DMS53 treated with DMSO at 0.1 percent for 48 hours (cell line): ENCODE measurements around the gene OR1J4.
A peak's percentile ranks its signal among the peaks of the same experiment; 100 is the strongest.
"Not testable (repeated sequence)": the region's sequence is repeated elsewhere in the genome, so short reads cannot be mapped to it uniquely, and the experiment has no call there.

ENCODE experiments used
- DNase-seq: peaks from one replicate; lab custom pipeline; 2025; ENCODE audit not compliant: unreplicated experiment; lab: John Stamatoyannopoulos, UW

The OR1J4 gene

GRCh38 chr9:122518841-122519240 lies at the start of gene OR1J4:
Gene OR1J4, plus strand, starts transcription at chr9:122519141. Its CDS starts 0 bp downstream, at chr9:122519141.
- DNase-seq, result no peak

GRCh38 chr9:122474561-122474960 lies 44.4 kb upstream of the OR1J4 start:
- no peak for DNase-seq

GRCh38 chr9:122475717-122476116 lies 43.2 kb upstream of the OR1J4 start:
- DNase-seq, result no peak

- no peak for DNase-seq
Observed at GRCh38 chr9:122477346-122477745, 41.6 kb upstream of the OR1J4 start.

- no peak for DNase-seq
Observed at GRCh38 chr9:122477826-122478225, 41.1 kb upstream of the OR1J4 start, which contains the start of gene OR1J1. Gene OR1J1, minus strand, starts transcription at chr9:122477926. Its CDS starts 0 bp downstream, at chr9:122477926.

GRCh38 chr9:122479062-122479461 lies 39.9 kb upstream of the OR1J4 start:
- DNase-seq, result no peak

GRCh38 chr9:122498883-122499288 lies 20.1 kb upstream of the OR1J4 start:
- DNase-seq, result peak; percentile 8

GRCh38 chr9:122506964-122507363 lies 12.0 kb upstream of the OR1J4 start:
- DNase-seq, result no peak

GRCh38 chr9:122510502-122510901 lies 8.4 kb upstream of the OR1J4 start, which contains the start of gene OR1J2:
Gene OR1J2, plus strand, starts transcription at chr9:122510802. Its CDS starts 0 bp downstream, at chr9:122510802.
- DNase-seq, result no peak

GRCh38 chr9:122518226-122518625 lies 715 bp upstream of the OR1J4 start:
- no peak for DNase-seq

GRCh38 chr9:122519376-122519775 lies 435 bp downstream of the OR1J4 start:
- DNase-seq, result no peak

- DNase-seq, result no peak
Observed at GRCh38 chr9:122526602-122527001, 7.7 kb downstream of the OR1J4 start.

GRCh38 chr9:122527193-122527592 lies 8.3 kb downstream of the OR1J4 start, which contains the start of gene OR1N1:
Gene OR1N1, minus strand, starts transcription at chr9:122527293. Its CDS starts 0 bp downstream, at chr9:122527293.
- no peak for DNase-seq

- DNase-seq, result not testable (repeated sequence)
Observed at GRCh38 chr9:122531157-122531556, 12.2 kb downstream of the OR1J4 start.

- no peak for DNase-seq
Observed at GRCh38 chr9:122536134-122536533, 17.2 kb downstream of the OR1J4 start.

- DNase-seq, result not testable (repeated sequence)
Observed at GRCh38 chr9:122537066-122537465, 18.1 kb downstream of the OR1J4 start.

GRCh38 chr9:122538757-122539156 lies 19.8 kb downstream of the OR1J4 start:
- no peak for DNase-seq

- DNase-seq, result no peak
Observed at GRCh38 chr9:122546196-122546595, 27.3 kb downstream of the OR1J4 start.

- DNase-seq, result no peak
Observed at GRCh38 chr9:122551371-122551770, 32.4 kb downstream of the OR1J4 start.

GRCh38 chr9:122552812-122553211 lies 33.9 kb downstream of the OR1J4 start, which contains the start of gene OR1N2:
Gene OR1N2, plus strand, starts transcription at chr9:122553112. Its CDS starts 100 bp downstream, at chr9:122553212.
- DNase-seq, result no peak

- DNase-seq, result no peak
Observed at GRCh38 chr9:122561446-122561845, 42.5 kb downstream of the OR1J4 start.

- DNase-seq, result no peak
Observed at GRCh38 chr9:122562134-122562760, 43.3 kb downstream of the OR1J4 start.

- no peak for DNase-seq
Observed at GRCh38 chr9:122567901-122568300, 49.0 kb downstream of the OR1J4 start.
